RWPE2 (cell line): ENCODE data around the gene RBBP8NL.

Experiments
- ATAC-seq: fragments of 200-7000 bp; cut with Tn5 transposase; 3 replicates; pipeline ENCODE4 v1.9.1; 2021; ENCODE audit warnings: low read depth
- DNase-seq: peaks from one replicate; pipeline ENCODE4 v3.0.0-alpha.2; 2020; ENCODE audit warnings: low spot score
- H3K27ac ChIP-seq: fragments of 450-650 bp; 2 replicates; pipeline ENCODE4 v1.5.1; 2017; ENCODE audit warnings: mild to moderate bottlenecking; ENCODE audit not compliant: poor library complexity, severe bottlenecking
- H3K27me3 ChIP-seq: fragments of 250-450 bp; sonication (Bioruptor Pico); 2 replicates; pipeline ENCODE4 v1.5.1; 2021; ENCODE audit warnings: mild to moderate bottlenecking, moderate library complexity; ENCODE audit not compliant: insufficient read depth, poor library complexity, severe bottlenecking
- H3K36me3 ChIP-seq: fragments of 250-450 bp; sonication (Bioruptor Pico); 2 replicates; pipeline ENCODE4 v1.5.1; 2020; ENCODE audit warnings: low read depth, mild to moderate bottlenecking, moderate library complexity
- H3K4me1 ChIP-seq: fragments of 250-450 bp; sonication (Bioruptor Pico); 2 replicates; pipeline ENCODE4 v1.5.1; 2021; ENCODE audit warnings: mild to moderate bottlenecking, moderate library complexity; ENCODE audit not compliant: insufficient read depth, poor library complexity, severe bottlenecking
- H3K4me3 ChIP-seq: fragments of 250-450 bp; sonication (Bioruptor Pico); 2 replicates; pipeline ENCODE4 v1.5.1; 2021; ENCODE audit warnings: mild to moderate bottlenecking, moderate library complexity; ENCODE audit not compliant: severe bottlenecking
- H3K9me3 ChIP-seq: fragments of 250-450 bp; sonication (Bioruptor Pico); 2 replicates; pipeline ENCODE4 v1.5.1; 2021; ENCODE audit warnings: mild to moderate bottlenecking, moderate library complexity; ENCODE audit not compliant: severe bottlenecking
- TF ChIP-seq, protein P1 (sequence below): fragments of 450-650 bp; IDR thresholded peaks from one replicate; pipeline ENCODE4 v1.5.1; 2017; ENCODE audit warnings: mild to moderate bottlenecking, moderate library complexity; ENCODE audit not compliant: poor library complexity, severe bottlenecking

RBBP8NL gene

DNA sequence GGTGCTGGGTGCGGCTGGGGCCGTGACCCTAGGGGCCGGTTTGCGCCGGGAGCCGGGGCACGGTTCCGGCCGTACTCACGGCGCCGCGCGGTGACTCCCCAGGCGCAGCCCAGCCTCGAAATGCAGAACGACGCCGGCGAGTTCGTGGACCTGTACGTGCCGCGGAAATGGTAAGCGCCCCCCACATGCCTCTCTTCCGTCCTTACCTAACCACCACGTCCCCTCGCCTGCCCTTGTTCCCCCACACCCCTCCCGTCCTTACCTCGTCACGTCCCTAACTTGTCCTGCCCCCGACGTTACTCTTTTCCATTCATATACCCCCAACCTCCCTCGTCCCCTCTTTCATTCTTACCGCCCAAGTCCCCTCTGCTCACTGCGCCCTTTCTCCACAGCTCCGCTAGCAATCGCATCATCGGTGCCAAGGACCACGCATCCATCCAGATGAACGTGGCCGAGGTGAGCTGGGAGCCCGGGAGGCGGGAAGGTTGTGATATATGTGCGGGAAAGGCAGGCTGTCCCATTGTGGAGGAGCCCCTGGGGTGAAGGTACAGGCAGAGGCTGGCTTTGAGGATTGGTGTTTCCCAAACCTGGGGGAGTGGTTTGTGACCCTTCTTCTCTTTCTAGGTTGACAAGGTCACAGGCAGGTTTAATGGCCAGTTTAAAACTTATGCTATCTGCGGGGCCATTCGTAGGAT is 40.0 kb downstream of the RBBP8NL start:
- 0 out of 3 replicates have a peak, but pooled peaks have one; percentile 0 for ATAC-seq
- Histone ChIP-seq H3K36me3 (peaks cover 50% of the 10 kb centered on the region), H3K27ac (peak overlapping the region; percentile 84), H3K9me3 (no peaks in the 10 kb centered on the region), H3K4me1 (peaks cover 14% of the 10 kb centered on the region), H3K4me3 (peak overlapping the region; percentile 96), H3K27me3 (no peaks in the 10 kb centered on the region)
- DNase-seq: no peak
- TF ChIP-seq, protein P1, sequence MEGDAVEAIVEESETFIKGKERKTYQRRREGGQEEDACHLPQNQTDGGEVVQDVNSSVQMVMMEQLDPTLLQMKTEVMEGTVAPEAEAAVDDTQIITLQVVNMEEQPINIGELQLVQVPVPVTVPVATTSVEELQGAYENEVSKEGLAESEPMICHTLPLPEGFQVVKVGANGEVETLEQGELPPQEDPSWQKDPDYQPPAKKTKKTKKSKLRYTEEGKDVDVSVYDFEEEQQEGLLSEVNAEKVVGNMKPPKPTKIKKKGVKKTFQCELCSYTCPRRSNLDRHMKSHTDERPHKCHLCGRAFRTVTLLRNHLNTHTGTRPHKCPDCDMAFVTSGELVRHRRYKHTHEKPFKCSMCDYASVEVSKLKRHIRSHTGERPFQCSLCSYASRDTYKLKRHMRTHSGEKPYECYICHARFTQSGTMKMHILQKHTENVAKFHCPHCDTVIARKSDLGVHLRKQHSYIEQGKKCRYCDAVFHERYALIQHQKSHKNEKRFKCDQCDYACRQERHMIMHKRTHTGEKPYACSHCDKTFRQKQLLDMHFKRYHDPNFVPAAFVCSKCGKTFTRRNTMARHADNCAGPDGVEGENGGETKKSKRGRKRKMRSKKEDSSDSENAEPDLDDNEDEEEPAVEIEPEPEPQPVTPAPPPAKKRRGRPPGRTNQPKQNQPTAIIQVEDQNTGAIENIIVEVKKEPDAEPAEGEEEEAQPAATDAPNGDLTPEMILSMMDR: no peak

DNA sequence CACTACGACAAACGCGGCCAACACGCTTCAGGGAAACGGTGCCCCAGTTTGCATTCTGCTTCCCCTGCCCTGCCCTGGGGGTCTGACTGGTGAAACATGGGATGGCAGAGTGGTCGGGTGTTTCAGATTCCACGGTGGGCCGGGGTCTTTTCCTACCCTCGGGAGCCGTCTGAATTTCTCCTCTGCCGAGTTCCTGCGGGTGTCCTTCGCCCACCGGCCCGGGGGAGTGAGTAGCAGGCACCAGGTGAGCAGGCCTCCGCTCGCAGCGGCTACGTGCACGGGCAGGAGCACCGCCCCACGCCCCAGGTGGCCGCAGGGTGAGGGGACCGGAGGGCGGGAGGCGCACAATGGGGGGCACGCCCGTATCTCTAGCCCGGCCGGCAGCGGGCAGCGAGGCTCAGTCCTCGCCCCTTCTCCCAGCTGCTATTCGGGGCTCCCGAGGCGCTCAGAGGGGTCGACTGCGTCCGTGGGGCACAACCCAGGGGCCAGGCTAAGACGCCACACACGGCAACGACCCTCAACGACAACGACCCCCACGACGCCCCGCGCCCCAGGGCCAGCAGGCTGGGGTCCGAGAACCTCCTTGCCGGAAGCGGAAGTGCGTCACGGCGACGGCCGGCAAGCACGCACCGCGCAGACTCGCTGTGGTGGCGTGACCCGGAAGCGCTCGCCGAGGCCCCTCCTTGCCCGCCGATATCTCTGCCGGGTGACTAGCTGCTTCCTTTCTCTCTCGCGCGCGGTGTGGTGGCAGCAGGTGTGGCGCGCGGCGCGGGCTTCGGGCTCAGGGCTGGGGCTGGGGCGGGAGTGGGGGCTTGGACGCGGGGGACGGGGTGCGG is 40.7 kb downstream of the RBBP8NL start, which contains the start of gene RPS21:
TSS of gene RPS21 (plus strand) at position 721 of the 836 bp plus-strand sequence. CDS start 236 bp downstream, outside the sequence.
- DNase-seq (peak; percentile 90), ATAC-seq (peak; percentile 78)
- H3K4me3 ChIP-seq: peak within 1 kb of the TSS; percentile 96
- TF ChIP-seq, protein P1: no peak
- H3K27ac ChIP-seq: peak within 1 kb of the TSS; percentile 84
- no peaks in the 10 kb centered on the region for H3K9me3 ChIP-seq
- H3K27me3 ChIP-seq: no peaks in the 10 kb centered on the region
- H3K36me3 ChIP-seq: peaks cover 53% of the 10 kb centered on the region
- peaks cover 14% of the 10 kb centered on the region for H3K4me1 ChIP-seq

DNA sequence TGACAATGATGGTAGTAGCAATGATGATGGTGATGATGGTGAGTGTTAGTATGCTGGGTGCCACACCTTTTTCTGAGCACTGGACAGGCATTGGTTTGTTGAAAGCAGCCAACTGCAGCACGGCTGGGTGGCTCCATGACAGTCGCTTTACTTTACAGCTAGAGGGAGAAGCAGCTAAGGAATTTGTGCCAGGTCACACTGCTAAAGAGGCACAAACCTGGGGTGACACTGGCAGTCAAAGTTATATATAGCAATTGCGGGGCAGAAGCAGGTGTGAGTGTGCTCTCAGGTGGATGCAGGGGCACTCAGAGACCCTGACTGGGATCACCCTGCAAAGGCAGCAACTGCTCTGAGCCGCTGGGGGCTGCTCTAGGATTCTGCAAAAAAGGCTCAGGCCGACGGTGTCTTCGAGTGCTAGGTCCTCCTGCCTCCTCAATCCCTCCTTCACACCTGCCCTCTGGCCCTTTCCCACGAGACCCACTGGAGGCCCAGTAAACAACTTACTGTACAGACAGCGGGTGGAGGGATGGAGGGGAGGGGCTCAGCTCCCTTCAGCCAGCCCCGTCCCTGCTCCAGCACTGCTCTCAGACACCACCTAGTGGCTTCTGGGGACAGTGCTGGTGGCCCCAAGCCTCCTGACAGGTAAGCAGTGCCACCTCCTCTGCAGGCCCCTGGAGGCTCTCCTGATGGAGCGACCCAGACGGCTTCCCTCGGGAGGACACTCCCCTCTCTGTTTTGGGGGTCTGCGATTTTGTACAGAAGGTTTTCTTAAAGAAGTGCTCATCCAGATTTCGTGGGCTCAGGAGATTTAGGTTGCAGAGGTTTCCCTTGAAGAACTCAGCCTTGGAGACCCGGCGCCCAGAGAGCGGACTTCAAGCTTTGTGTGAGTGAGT is 44.8 kb downstream of the RBBP8NL start:
- H3K27ac ChIP-seq: peak overlapping the region; percentile 84
- no peaks in the 10 kb centered on the region for H3K9me3 ChIP-seq
- ATAC-seq (peak; percentile 64), DNase-seq (peak; percentile 91)
- no peak overlapping the region for H3K4me3 ChIP-seq
- peaks cover 38% of the 10 kb centered on the region for H3K4me1 ChIP-seq
- TF ChIP-seq, protein P1: peak; percentile 100
- peaks cover 19% of the 10 kb centered on the region for H3K36me3 ChIP-seq
- H3K27me3 ChIP-seq: no peaks in the 10 kb centered on the region

DNA sequence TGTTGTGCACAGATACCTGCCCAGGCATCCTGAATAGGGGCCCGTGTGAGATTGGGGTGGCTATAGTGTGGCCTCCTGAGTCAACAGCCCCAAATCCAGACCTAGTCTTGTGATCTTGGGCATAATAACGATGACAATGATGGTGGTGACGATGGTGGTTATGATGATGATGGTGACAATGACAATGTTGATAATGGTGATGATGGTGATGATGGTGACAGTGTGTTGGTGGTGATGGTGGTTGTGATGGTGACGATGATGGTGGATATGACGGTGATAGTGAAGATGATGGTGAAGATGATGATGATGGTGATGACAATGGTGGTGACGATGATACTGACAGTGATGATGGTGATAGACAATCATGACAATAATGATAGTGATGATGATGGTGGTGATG is 45.5 kb downstream of the RBBP8NL start:
- DNase-seq: no peak
- peaks cover 45% of the 10 kb centered on the region for H3K4me1 ChIP-seq
- TF ChIP-seq, protein P1: no peak
- H3K27me3 ChIP-seq: no peaks in the 10 kb centered on the region
- no peaks in the 10 kb centered on the region for H3K9me3 ChIP-seq
- H3K4me3 ChIP-seq: no peak overlapping the region
- H3K27ac ChIP-seq: peak overlapping the region; percentile 95
- ATAC-seq: no peak
- peaks cover 16% of the 10 kb centered on the region for H3K36me3 ChIP-seq
